Stomach smooth muscle (tissue), 2 donors: ENCODE data around the gene GPBP1.
"Not testable (repeated sequence)": the region's sequence is repeated elsewhere in the genome, so short reads cannot be mapped to it uniquely, and the experiment has no call there.

Experiments
- H3K27ac ChIP-seq: one replicate; pipeline ENCODE4 v1.7.0; 2013; ENCODE audit warnings: mild to moderate bottlenecking, low read length, inconsistent platforms
- H3K27me3 ChIP-seq, 2 donors: one replicate each; pipeline ENCODE4 v1.7.0; 2013; ENCODE audit warnings: low read length in 2 of 2; ENCODE audit not compliant: insufficient read depth in 2 of 2, control insufficient read depth in 1 of 2
- H3K36me3 ChIP-seq, 2 donors: one replicate each; pipeline ENCODE4 v1.7.0; 2013; ENCODE audit warnings: low read length in 2 of 2; ENCODE audit not compliant: control insufficient read depth in 2 of 2, insufficient read depth in 2 of 2
- H3K4me1 ChIP-seq: one replicate; pipeline ENCODE4 v1.7.0; 2013; ENCODE audit warnings: low read length; ENCODE audit not compliant: control insufficient read depth, insufficient read depth
- H3K4me3 ChIP-seq, 2 donors: one replicate each; pipeline ENCODE4 v1.7.0; 2013; ENCODE audit warnings: low read length in 2 of 2
- H3K9ac ChIP-seq, 2 donors: one replicate each; pipeline ENCODE4 v1.7.0; 2013; ENCODE audit warnings: low read length in 2 of 2, mild to moderate bottlenecking in 1 of 2
- H3K9me3 ChIP-seq, 2 donors: one replicate each; pipeline ENCODE4 v1.7.0; 2013; ENCODE audit warnings: low read length in 2 of 2; ENCODE audit not compliant: control insufficient read depth in 2 of 2
- donor health status: healthy.
- donor health status: Pancreatic carcinoma.

Gene GPBP1

GRCh38 chr5:57166276-57166675, 7.6 kb upstream of the GPBP1 start:
- Histone ChIP-seq H3K9ac (no peak overlapping the region), H3K9me3 (no peaks in the 10 kb centered on the region), H3K27ac (no peak overlapping the region), H3K4me1 (no peaks in the 10 kb centered on the region), H3K36me3 (no peaks in the 10 kb centered on the region), H3K27me3 (no peaks in the 10 kb centered on the region), H3K4me3 (no peak overlapping the region)

GRCh38 chr5:57167201-57167600, 6.7 kb upstream of the GPBP1 start:
- Histone ChIP-seq H3K4me3 (no peak overlapping the region), H3K36me3 (no peaks in the 10 kb centered on the region), H3K9ac (no peak overlapping the region), H3K9me3 (no peaks in the 10 kb centered on the region), H3K4me1 (peaks cover 2% of the 10 kb centered on the region), H3K27ac (no peak overlapping the region), H3K27me3 (no peaks in the 10 kb centered on the region)

GRCh38 chr5:57170116-57170515, 3.7 kb upstream of the GPBP1 start:
- not testable (repeated sequence) for H3K4me3 ChIP-seq, H3K9ac ChIP-seq, H3K27ac ChIP-seq, H3K36me3 ChIP-seq, H3K27me3 ChIP-seq, H3K9me3 ChIP-seq
- H3K4me1 ChIP-seq = peaks cover 11% of the 10 kb centered on the region

- Histone ChIP-seq H3K9me3 (no peaks in the 10 kb centered on the region), H3K4me3 (peak overlapping the region; percentile 71 to 96), H3K36me3 (no peaks in the 10 kb centered on the region), H3K9ac (peak overlapping the region; percentile 93 to 99), H3K4me1 (peaks cover 11% of the 10 kb centered on the region), H3K27me3 (no peaks in the 10 kb centered on the region), H3K27ac (peak overlapping the region; percentile 99)
Measured at GRCh38 chr5:57171816-57172465, 1.9 kb upstream of the GPBP1 start.

GRCh38 chr5:57172466-57173318, 1.2 kb upstream of the GPBP1 start:
- no peaks in the 10 kb centered on the region for H3K36me3 ChIP-seq
- no peaks in the 10 kb centered on the region for H3K27me3 ChIP-seq
- H3K27ac ChIP-seq = peak overlapping the region; percentile 99
- peak overlapping the region; percentile 93 to 99 for H3K9ac ChIP-seq
- no peaks in the 10 kb centered on the region for H3K9me3 ChIP-seq
- H3K4me1 ChIP-seq = peaks cover 11% of the 10 kb centered on the region
- H3K4me3 ChIP-seq = peak overlapping the region; percentile 71 to 96

GRCh38 chr5:57174128-57174889, 450 bp downstream of the GPBP1 start:
- H3K9ac ChIP-seq = peak overlapping the region; percentile 96 to 99

GRCh38 chr5:57174890-57175510, 1.1 kb downstream of the GPBP1 start:
- Histone ChIP-seq H3K9me3 (no peaks in the 10 kb centered on the region), H3K27ac (peak overlapping the region; percentile 99), H3K27me3 (no peaks in the 10 kb centered on the region), H3K4me1 (peaks cover 15% of the 10 kb centered on the region), H3K9ac (peak overlapping the region; percentile 96 to 99), H3K36me3 (no peaks in the 10 kb centered on the region), H3K4me3 (peak overlapping the region; percentile 91 to 96)

More at GRCh38 chr5:57174128-57174889, 450 bp downstream of the GPBP1 start:
- peak overlapping the region; percentile 99 for H3K27ac ChIP-seq
- peaks cover 13% of the 10 kb centered on the region for H3K4me1 ChIP-seq
- H3K27me3 ChIP-seq = no peaks in the 10 kb centered on the region
- H3K36me3 ChIP-seq = no peaks in the 10 kb centered on the region
- no peaks in the 10 kb centered on the region for H3K9me3 ChIP-seq
- peak overlapping the region; percentile 91 to 96 for H3K4me3 ChIP-seq

GRCh38 chr5:57175551-57176309, 1.9 kb downstream of the GPBP1 start:
- no peaks in the 10 kb centered on the region for H3K27me3 ChIP-seq
- peaks cover 15% of the 10 kb centered on the region for H3K4me1 ChIP-seq
- no peaks in the 10 kb centered on the region for H3K36me3 ChIP-seq
- H3K9me3 ChIP-seq = no peaks in the 10 kb centered on the region
- H3K4me3 ChIP-seq = peak overlapping the region; percentile 91 to 96
- H3K27ac ChIP-seq = peak overlapping the region; percentile 13
- H3K9ac ChIP-seq = peak overlapping the region; percentile 48 to 99

- Histone ChIP-seq H3K9ac (peak overlapping the region; percentile 13 to 99), H3K9me3 (no peaks in the 10 kb centered on the region), H3K4me3 (peak overlapping the region; percentile 91 to 96), H3K27ac (peak overlapping the region; percentile 13), H3K27me3 (no peaks in the 10 kb centered on the region), H3K4me1 (peaks cover 20% of the 10 kb centered on the region), H3K36me3 (no peaks in the 10 kb centered on the region)
Measured at GRCh38 chr5:57176350-57176857, 2.5 kb downstream of the GPBP1 start.
